ENCODE data around the gene WEE1.

The WEE1 gene

DNA sequence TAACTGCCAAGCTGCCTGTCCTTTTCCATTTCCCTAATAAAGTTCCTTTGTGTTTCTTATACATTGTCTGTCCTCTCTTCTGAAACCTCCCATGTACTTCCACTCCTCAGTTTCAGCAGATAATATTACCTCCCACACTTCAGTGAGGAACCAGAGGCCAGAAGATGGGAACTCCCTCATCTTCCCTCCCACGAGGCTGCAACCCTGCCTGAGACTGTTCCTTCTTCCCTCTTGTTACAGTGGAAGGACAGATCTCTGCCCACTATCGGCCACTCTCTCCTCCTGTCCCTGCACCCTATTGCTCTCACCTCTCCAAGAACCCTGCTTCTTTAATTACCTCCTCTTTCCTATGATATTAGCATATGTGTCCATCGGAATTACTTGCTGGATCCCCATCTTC lies 52.3 kb downstream of the WEE1 start:
- DNase-seq: no peak

DNA sequence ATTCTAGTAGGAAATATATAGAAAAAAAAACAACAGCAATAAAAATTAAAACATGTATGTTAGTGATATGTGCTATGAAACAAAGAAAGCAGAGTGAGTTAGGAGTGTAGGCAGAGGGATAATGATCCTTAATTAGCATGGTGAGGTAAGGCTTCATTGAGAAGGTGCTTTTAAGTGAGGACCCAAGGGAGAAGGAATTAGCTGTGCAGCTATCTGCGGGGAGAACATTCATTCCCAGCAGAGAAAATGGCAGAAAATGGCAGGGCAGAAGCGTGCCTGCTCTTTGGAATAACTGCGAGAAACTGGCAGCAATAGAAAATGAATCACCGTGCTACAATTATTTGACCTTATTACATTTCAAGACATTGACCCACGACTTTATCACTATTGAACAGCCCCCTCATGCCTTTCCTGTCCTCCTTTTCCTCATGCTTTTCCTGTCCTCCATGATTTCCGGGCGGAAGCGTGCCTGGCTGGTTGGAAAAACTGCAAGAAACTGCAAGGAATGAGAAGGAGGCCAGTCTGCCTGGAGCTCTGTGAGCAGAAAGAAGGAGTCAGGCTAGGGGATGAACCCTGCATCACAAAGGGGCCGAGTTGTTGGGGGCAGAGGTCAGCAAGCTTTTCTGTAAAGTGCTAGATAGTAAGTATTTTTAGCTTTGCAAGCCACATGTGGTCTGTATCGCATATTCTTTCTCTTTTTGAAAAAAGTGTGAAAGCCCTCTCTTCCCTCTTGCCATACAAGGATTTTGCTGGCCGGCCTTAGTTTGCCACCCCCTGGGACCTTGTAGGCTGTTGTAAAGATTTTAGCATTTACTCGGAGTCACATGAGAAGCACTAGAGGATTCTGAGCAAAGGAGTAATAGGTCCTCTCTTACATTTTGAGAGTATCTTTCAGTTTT lies 53.3 kb downstream of the WEE1 start:
- no peak for DNase-seq

DNA sequence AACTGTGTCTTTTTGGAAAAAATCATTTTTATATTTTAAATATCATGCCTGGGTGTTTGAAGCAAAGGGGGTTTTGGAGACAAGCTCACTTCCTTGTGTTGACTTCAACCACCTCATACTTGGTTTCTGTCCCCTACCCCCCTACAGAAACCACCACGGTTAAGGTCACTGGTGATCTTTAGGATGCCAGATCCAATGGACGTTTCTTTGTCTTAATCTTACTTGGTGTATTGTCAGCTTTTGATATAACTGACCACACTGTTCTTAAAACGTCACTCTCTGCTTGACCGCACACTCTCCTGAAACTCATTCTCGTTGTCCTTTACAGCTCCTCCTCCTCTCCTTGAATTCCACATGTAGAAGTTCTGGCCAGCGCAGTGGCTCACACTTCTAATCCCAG lies 55.6 kb downstream of the WEE1 start:
- no peak for DNase-seq

DNA sequence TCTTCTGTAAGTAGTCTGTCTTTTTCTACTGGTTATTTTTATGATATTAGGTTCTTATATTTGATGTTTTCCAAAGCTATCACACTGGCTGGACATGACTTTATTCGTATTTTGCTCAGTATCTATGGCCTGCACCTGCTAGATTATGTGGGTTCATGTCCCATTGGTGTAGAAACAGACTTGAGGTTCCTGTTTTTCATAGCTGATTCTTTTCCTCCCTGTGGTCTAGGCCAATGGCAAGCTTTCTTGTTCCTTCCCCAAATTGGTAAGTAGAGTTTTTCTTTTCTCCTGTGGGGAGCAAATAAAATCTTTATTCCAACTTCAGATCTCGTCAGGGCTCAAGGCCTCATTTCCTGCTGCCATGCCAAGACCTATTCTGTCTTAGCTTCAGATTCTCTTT lies 60.2 kb downstream of the WEE1 start:
- no peak for DNase-seq

DNA sequence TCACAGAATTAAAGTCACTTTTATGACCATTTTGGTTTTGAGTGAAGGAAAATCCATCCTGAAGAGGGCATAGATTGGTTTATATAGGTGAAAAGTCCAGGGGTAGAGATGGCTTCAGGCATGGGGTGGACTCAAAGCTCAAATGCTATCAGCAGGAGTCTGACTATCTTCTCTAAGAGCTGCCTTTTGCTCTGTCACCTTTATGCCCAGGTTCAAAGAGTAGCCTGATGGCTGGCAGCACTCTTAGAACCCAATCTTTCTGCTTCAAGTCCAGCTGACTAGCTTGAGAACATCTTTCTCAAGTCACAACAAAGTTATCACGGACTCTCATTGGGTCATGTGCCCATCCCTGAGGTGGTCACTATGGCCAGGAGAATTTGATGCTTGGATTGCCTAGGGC lies 63.2 kb downstream of the WEE1 start:
- DNase-seq: no peak

DNA sequence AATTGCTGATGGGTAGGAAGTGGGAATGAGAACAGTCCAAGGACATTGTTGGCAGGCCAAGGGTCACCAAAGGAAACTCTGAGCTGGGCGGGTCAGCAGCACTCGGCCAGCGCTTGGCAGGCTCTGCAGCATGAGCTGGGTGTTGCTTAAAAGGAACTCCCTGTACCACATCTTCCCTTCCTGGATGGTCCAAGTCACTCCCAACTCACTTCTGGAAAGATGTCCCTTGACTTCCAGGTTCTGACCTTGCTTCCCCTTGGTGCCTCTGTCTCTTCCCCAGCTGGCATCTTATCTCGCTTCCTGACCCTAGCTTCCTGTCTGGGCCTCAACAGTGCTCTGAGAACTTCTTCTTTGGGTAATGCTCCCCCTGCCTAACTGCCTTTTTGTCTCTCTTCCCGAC lies 65.6 kb downstream of the WEE1 start:
- no peak for DNase-seq
